ENCODE measurements around the gene SLC39A11.

GRCh38 chr17:72697602-72698146, 394.8 kb downstream of the SLC39A11 start:
- TF ChIP-seq EZH2 (IDR thresholded peaks at IDR 0.05) (no peak), ZFX (IDR thresholded peaks at IDR 0.05) (no peak), RAD21 (IDR thresholded peaks at IDR 0.05; ENCODE audit: low read depth) (no peak), CEBPB (IDR thresholded peaks at IDR 0.05; ENCODE audit: low read depth) (no peak), POLR2AphosphoS5 (IDR thresholded peaks at IDR 0.05; ENCODE audit: low read depth, low read length) (no peak), JUND (IDR thresholded peaks at IDR 0.05) (no peak), EGR1 (IDR thresholded peaks at IDR 0.05; ENCODE audit: low read depth) (no peak), EZH2phosphoT487 (IDR thresholded peaks at IDR 0.05; ENCODE audit: borderline replicate concordance) (no peak), MAX (IDR thresholded peaks at IDR 0.05) (no peak), REST (IDR thresholded peaks at IDR 0.05; ENCODE audit: low read depth) (no peak), POLR2A (IDR thresholded peaks at IDR 0.05; ENCODE audit: borderline replicate concordance, extremely low read depth, insufficient read depth, insufficient read length) (no peak)
- TF ChIP-seq, protein P1, sequence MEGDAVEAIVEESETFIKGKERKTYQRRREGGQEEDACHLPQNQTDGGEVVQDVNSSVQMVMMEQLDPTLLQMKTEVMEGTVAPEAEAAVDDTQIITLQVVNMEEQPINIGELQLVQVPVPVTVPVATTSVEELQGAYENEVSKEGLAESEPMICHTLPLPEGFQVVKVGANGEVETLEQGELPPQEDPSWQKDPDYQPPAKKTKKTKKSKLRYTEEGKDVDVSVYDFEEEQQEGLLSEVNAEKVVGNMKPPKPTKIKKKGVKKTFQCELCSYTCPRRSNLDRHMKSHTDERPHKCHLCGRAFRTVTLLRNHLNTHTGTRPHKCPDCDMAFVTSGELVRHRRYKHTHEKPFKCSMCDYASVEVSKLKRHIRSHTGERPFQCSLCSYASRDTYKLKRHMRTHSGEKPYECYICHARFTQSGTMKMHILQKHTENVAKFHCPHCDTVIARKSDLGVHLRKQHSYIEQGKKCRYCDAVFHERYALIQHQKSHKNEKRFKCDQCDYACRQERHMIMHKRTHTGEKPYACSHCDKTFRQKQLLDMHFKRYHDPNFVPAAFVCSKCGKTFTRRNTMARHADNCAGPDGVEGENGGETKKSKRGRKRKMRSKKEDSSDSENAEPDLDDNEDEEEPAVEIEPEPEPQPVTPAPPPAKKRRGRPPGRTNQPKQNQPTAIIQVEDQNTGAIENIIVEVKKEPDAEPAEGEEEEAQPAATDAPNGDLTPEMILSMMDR (IDR thresholded peaks at IDR 0.05 in 2 of 3, conservative IDR thresholded peaks at IDR 0.05 in 1 of 3; ENCODE audit: borderline replicate concordance in 1 of 3, insufficient read depth in 1 of 3, low read depth in 2 of 3, low read length in 2 of 3) = peak in 1 of 3 experiments; percentile 23; a peak in 1 of 6 replicates
